Esophagus muscularis mucosa (tissue), 4 donors: ENCODE measurements around the gene RTN4RL2. TPM values are rescaled to one million over a fixed set of nuclear protein-coding genes. Genes with fewer than 3 reads are reported as not detected.

Experiments
- DNase-seq: peaks from one replicate; pipeline ENCODE4 v3.0.0-alpha.2; 2017; ENCODE audit errors: extremely low spot score
- H3K27ac ChIP-seq, 4 donors: fragments of 200-600 bp; sonication (generic); replicated peaks in 1 of 4; 1 replicate in 3 of 4; 2 replicates in 1 of 4; pipeline ENCODE4 v1.5.1; 2016 to 2019; ENCODE audit warnings: mild to moderate bottlenecking in 1 of 4
- H3K27me3 ChIP-seq, 4 donors: fragments of 200-600 bp; sonication (generic); one replicate each; pipeline versions ENCODE4 v1.5.1 to v1.6.0; 2016 to 2019
- H3K36me3 ChIP-seq, 4 donors: fragments of 200-600 bp; sonication (generic); one replicate each; pipeline ENCODE4 v1.5.1; 2016 to 2019
- H3K4me1 ChIP-seq, 4 donors: fragments of 200-600 bp; sonication (generic); one replicate each; pipeline ENCODE4 v1.5.1; 2016 to 2019
- H3K4me3 ChIP-seq, 4 donors: fragments of 200-600 bp; sonication (generic); 1 replicate in 2 of 4; 2 replicates in 2 of 4; pipeline ENCODE4 v1.5.1; 2016 to 2019; ENCODE audit warnings: mild to moderate bottlenecking in 4 of 4, moderate library complexity in 1 of 4
- H3K9me3 ChIP-seq, 4 donors: fragments of 200-600 bp; sonication (generic); 1 replicate in 3 of 4; 2 replicates in 1 of 4; pipeline ENCODE4 v1.5.1; 2016 to 2019
- CTCF ChIP-seq, 3 experiments: fragments of 200-600 bp in 2 of 3; fragments of 450-650 bp in 1 of 3; sonication (generic) in 2 of 3; IDR thresholded peaks; one replicate each; pipeline ENCODE4 v1.5.1; 2017 to 2019; ENCODE audit warnings: antibody characterized with exemption in 3 of 3, mild to moderate bottlenecking in 2 of 3, moderate library complexity in 1 of 3
- EP300 ChIP-seq: sonication (generic); formaldehyde crosslinking; IDR thresholded peaks from one replicate; pipeline ENCODE4 v1.6.1; 2017; ENCODE audit warnings: antibody characterized with exemption
- POLR2A ChIP-seq: fragments of 450-650 bp; IDR thresholded peaks from one replicate; pipeline ENCODE4 v1.6.1; 2017; ENCODE audit warnings: antibody characterized with exemption, moderate library complexity, mild to moderate bottlenecking, low read depth
- POLR2AphosphoS5 ChIP-seq, 2 donors: sonication (generic); formaldehyde crosslinking; IDR thresholded peaks; one replicate each; pipeline ENCODE4 v1.6.1; 2017; ENCODE audit warnings: antibody characterized with exemption in 2 of 2
- WGBS: methylation state at CpG from one replicate; pipeline ENCODE4 v1.1.5; 2018; 5-methylcytosine and 5-hydroxymethylcytosine counted together
- intact Hi-C: fragments of 100-400 bp; cut with DNase I; formaldehyde crosslinking; loops from one replicate; pipeline ENCODE4 v1.15.1; 2023
- total RNA-seq, 4 donors: library from RNA; depleted of rRNA; stranded (reverse); fragments of >200 nt; gene quantifications; one replicate each; pipeline versions ENCODE4 v1.1.0 to v1.2.1, GENCODE V29; 2016

The RTN4RL2 gene
- total RNA-seq, 4 donors from 2014 or later = 0.33 to 1.1 (median 0.91) TPM; not detected in 1

GRCh38 chr11:57512646-57513451 is 52.5 kb downstream of the RTN4RL2 start:
- 82% methylated on average over 12 of the region's 12 CpGs for WGBS
- no peak for TF ChIP-seq POLR2AphosphoS5 (IDR thresholded peaks at IDR 0.05)
- Histone ChIP-seq H3K27ac (peak overlapping the region in 3 of 4 donors; percentile 80 to 82 (median 81)), H3K4me3 (no peak overlapping the region), H3K27me3 (no peaks in the 10 kb centered on the region), H3K36me3 (peaks cover 0 to 14% (median 7%) of the 10 kb centered on the region in 4 donors), H3K9me3 (no peaks in the 10 kb centered on the region), H3K4me1 (peaks cover 9 to 31% (median 24%) of the 10 kb centered on the region in 4 donors)
- no peak for DNase-seq
- intact Hi-C loops = no loop called here

- peaks cover 9 to 31% (median 24%) of the 10 kb centered on the region in 4 donors for H3K4me1 ChIP-seq
- H3K36me3 ChIP-seq = peaks cover 0 to 13% (median 4%) of the 10 kb centered on the region in 4 donors
- WGBS = 43% methylated on average over 1 of the region's 1 CpG
- H3K9me3 ChIP-seq = no peaks in the 10 kb centered on the region
- intact Hi-C loops = no loop called here
- no peak for TF ChIP-seq POLR2A
- TF ChIP-seq POLR2AphosphoS5 (IDR thresholded peaks at IDR 0.05) = no peak
- no peak for TF ChIP-seq CTCF (IDR thresholded peaks at IDR 0.05)
- no peak for TF ChIP-seq EP300
- H3K27me3 ChIP-seq = no peaks in the 10 kb centered on the region
- no peak for DNase-seq
- peak overlapping the region in 3 of 4 donors; percentile 80 to 82 (median 81) for H3K27ac ChIP-seq
- H3K4me3 ChIP-seq = peak overlapping the region in 3 of 4 donors; percentile 82 to 98 (median 95)
Observed at GRCh38 chr11:57513452-57513795, 53.1 kb downstream of the RTN4RL2 start.

GRCh38 chr11:57513911-57514537 is 53.7 kb downstream of the RTN4RL2 start:
- H3K4me3 ChIP-seq = peak overlapping the region; percentile 82 to 98 (median 91)
- peaks cover 0 to 10% (median 3%) of the 10 kb centered on the region in 4 donors for H3K36me3 ChIP-seq
- 18% methylated on average over 12 of the region's 35 CpGs for WGBS
- intact Hi-C loops = no loop called here
- H3K4me1 ChIP-seq = peaks cover 9 to 31% (median 24%) of the 10 kb centered on the region in 4 donors
- no peak for DNase-seq
- H3K27me3 ChIP-seq = no peaks in the 10 kb centered on the region
- peak overlapping the region; percentile 72 to 82 (median 80) for H3K27ac ChIP-seq
- TF ChIP-seq EP300 = no peak
- no peaks in the 10 kb centered on the region for H3K9me3 ChIP-seq

- DNase-seq = peak; percentile 92
Observed at GRCh38 chr11:57514538-57515331, 54.4 kb downstream of the RTN4RL2 start.

GRCh38 chr11:57515332-57516060 is 55.2 kb downstream of the RTN4RL2 start, which contains the start of gene SLC43A1:
Gene SLC43A1 (minus strand): TSS chr11:57515702. CDS start chr11:57514111, 1,591 bp downstream.
- H3K27me3 ChIP-seq = no peaks in the 10 kb centered on the region
- peak within 1 kb of the TSS; percentile 82 to 98 (median 91) for H3K4me3 ChIP-seq
- peaks cover 9 to 31% (median 24%) of the 10 kb centered on the region in 4 donors for H3K4me1 ChIP-seq
- TF ChIP-seq POLR2AphosphoS5 (IDR thresholded peaks at IDR 0.05) (peak; percentile 46 to 63), EP300 (no peak)
- WGBS = 0% methylated on average over 16 of the region's 66 CpGs
- H3K27ac ChIP-seq = peak within 1 kb of the TSS; percentile 72 to 82 (median 80)
- no peaks in the 10 kb centered on the region for H3K9me3 ChIP-seq
- peaks cover 0 to 10% (median 3%) of the 10 kb centered on the region in 4 donors for H3K36me3 ChIP-seq
- intact Hi-C loops = no loop called here
- DNase-seq = peak; percentile 93

More at GRCh38 chr11:57514538-57515331, 54.4 kb downstream of the RTN4RL2 start:
- intact Hi-C loops = no loop called here
- Histone ChIP-seq H3K4me1 (peaks cover 9 to 31% (median 24%) of the 10 kb centered on the region in 4 donors), H3K27me3 (no peaks in the 10 kb centered on the region), H3K9me3 (no peaks in the 10 kb centered on the region), H3K27ac (peak overlapping the region; percentile 72 to 82 (median 80)), H3K4me3 (peak overlapping the region; percentile 82 to 98 (median 91)), H3K36me3 (peaks cover 0 to 10% (median 3%) of the 10 kb centered on the region in 4 donors)
- under 1% methylated on average over 48 of the region's 57 CpGs for WGBS
- TF ChIP-seq POLR2AphosphoS5 (IDR thresholded peaks at IDR 0.05) = peak in 1 of 2 donors; percentile 20
- no peak for TF ChIP-seq EP300
- no peak for TF ChIP-seq POLR2A

GRCh38 chr11:57516061-57516443 is 55.7 kb downstream of the RTN4RL2 start:
- peak overlapping the region; percentile 82 to 98 (median 91) for H3K4me3 ChIP-seq
- no peak for DNase-seq
- 22% methylated on average over 5 of the region's 5 CpGs for WGBS
- H3K27me3 ChIP-seq = no peaks in the 10 kb centered on the region
- no peaks in the 10 kb centered on the region for H3K9me3 ChIP-seq
- intact Hi-C loops = no loop called here
- TF ChIP-seq EP300 (no peak), POLR2AphosphoS5 (IDR thresholded peaks at IDR 0.05) (no peak), CTCF (IDR thresholded peaks at IDR 0.05) (no peak), POLR2A (no peak)
- H3K27ac ChIP-seq = peak overlapping the region; percentile 72 to 82 (median 80)
- peaks cover 9 to 31% (median 24%) of the 10 kb centered on the region in 4 donors for H3K4me1 ChIP-seq
- H3K36me3 ChIP-seq = peaks cover 0 to 7% (median 3%) of the 10 kb centered on the region in 4 donors
